ENCODE measurements around the gene UBE2E2. TPM values are rescaled to one million over a fixed set of nuclear protein-coding genes. Genes with fewer than 3 reads are reported as not detected.

Gene UBE2E2
- total and polyA plus RNA-seq, 2 of the 13 experiments (the other 11 are each of a cell fraction or from before 2014, with no cell fraction given), result 0.77 to 1.5 TPM

- TF ChIP-seq AKNA (CRISPR knock-in tag; IDR thresholded peaks at IDR 0.05; ENCODE audit: borderline replicate concordance), result no peak
Observed at GRCh38 chr3:23169551-23169950, 33.6 kb upstream of the UBE2E2 start (continued).

GRCh38 chr3:23170291-23170690, 32.8 kb upstream of the UBE2E2 start:
- intact Hi-C loops (cut with micrococcal nuclease; ENCODE audit: unreplicated experiment), result no loop called here
- BruUV-seq (replicated peaks), result no TSS peak
- Histone ChIP-seq H3K4me2 (ENCODE audit: low read depth, low read length) (no peak overlapping the region), H3K9ac (ENCODE audit: insufficient read depth, low read depth, low read length) (no peak overlapping the region), H3K27ac (ENCODE audit: extremely low read length, insufficient read depth, low read length) (no peak overlapping the region), H3K79me2 (ENCODE audit: insufficient read depth, low read length) (no peaks in the 10 kb centered on the region), H3K27me3 (ENCODE audit: control insufficient read depth in 1 of 2, insufficient read depth in 2 of 2, low read length in 2 of 2) (0 out of 5 replicates have a peak, but pooled peaks cover 0 to 3% of the 10 kb centered on the region in 2 experiments), H3K36me3 (replicated peaks in 1 of 2; ENCODE audit: control insufficient read depth in 1 of 2, insufficient read depth in 2 of 2, low read length in 2 of 2) (no peaks in the 10 kb centered on the region), H2AFZ (ENCODE audit: low read length) (no peak overlapping the region), H4K20me1 (ENCODE audit: insufficient read depth, low read length) (no peaks in the 10 kb centered on the region), H3K9me3 (ENCODE audit: low read length) (no peaks in the 10 kb centered on the region), H3K4me1 (ENCODE audit: insufficient read depth, low read length) (no peaks in the 10 kb centered on the region), H3K4me3 (replicated peaks in 1 of 3; ENCODE audit: insufficient read depth in 1 of 3, low read depth in 2 of 3, low read length in 3 of 3) (no peak overlapping the region)
- TF ChIP-seq HMGXB4 (CRISPR knock-in tag; IDR thresholded peaks at IDR 0.05; ENCODE audit: borderline replicate concordance in 1 of 2, low read depth in 1 of 2) (no peak), HNRNPUL1 (IDR thresholded peaks at IDR 0.05; ENCODE audit: low read depth, low read length) (no peak), HES4 (CRISPR knock-in tag; IDR thresholded peaks at IDR 0.05; ENCODE audit: borderline replicate concordance) (no peak)
- DNase-seq (ENCODE audit: low spot score) (no peak), FAIRE-seq (no peak), ATAC-seq (no peak)
- ChIA-PET POLR2A (no interaction called here), CTCF (ENCODE audit: low intra/inter-chr PET ratio, low total read pairs) (no interaction called here)
- in situ Hi-C loops (cut with HindIII; ENCODE audit: extremely low pct_ligation_motif_present, low pct_unique_long_range_greater_than_20kb), result no loop called here
- WGBS (ENCODE audit: low lambda C conversion rate), result 0% methylated on average over 2 of the region's 2 CpGs

Measured in HepG2 (cell line).